ENCODE data around the gene HDAC4.

HDAC4 gene

GRCh38 chr2:239175181-239175580, 225.6 kb downstream of the HDAC4 start:
- H3K4me2 ChIP-seq (ENCODE audit: low read depth, low read length, poor library complexity, severe bottlenecking): no peak overlapping the region
- no peak overlapping the region for H3K27ac ChIP-seq (ENCODE audit: low read depth, low read length)
- H4K20me1 ChIP-seq (ENCODE audit: low read depth, low read length): no peaks in the 10 kb centered on the region
- H3K79me2 ChIP-seq (ENCODE audit: insufficient read depth, low read length): no peaks in the 10 kb centered on the region
- H3F3A ChIP-seq (ENCODE audit: insufficient read depth): no peaks in the 10 kb centered on the region
- H3K36me3 ChIP-seq (ENCODE audit: low read length): peaks cover 4% of the 10 kb centered on the region; the same call in 1 of the 2 replicates
- H2AFZ ChIP-seq (ENCODE audit: low read depth, low read length, severe bottlenecking): no peak overlapping the region
- H3K4me3 ChIP-seq (ENCODE audit: insufficient read depth, low read length, poor library complexity, severe bottlenecking): no peak overlapping the region
- no peak for TF ChIP-seq EZH2phosphoT487 (conservative IDR thresholded peaks at IDR 0.05; ENCODE audit: low read length)
- no peak for TF ChIP-seq CTCF (IDR thresholded peaks at IDR 0.05; ENCODE audit: insufficient read depth, low read length, poor library complexity, severe bottlenecking)
- H3K9me2 ChIP-seq (replicated peaks; ENCODE audit: insufficient read depth, low read length): no peaks in the 10 kb centered on the region
- no peak overlapping the region for H3K9ac ChIP-seq (ENCODE audit: low read length)
- H3K9me3 ChIP-seq (ENCODE audit: insufficient read depth, low read length): peaks cover 4% of the 10 kb centered on the region; the same call in 1 of the 2 replicates
- no peaks in the 10 kb centered on the region for H3K27me3 ChIP-seq (ENCODE audit: low read length)

- H3K9me2 ChIP-seq (replicated peaks; ENCODE audit: insufficient read depth, low read length): no peaks in the 10 kb centered on the region
- no peaks in the 10 kb centered on the region for H3K27me3 ChIP-seq (ENCODE audit: low read length)
- H2AFZ ChIP-seq (ENCODE audit: low read depth, low read length, severe bottlenecking): no peak overlapping the region
- peaks cover 4% of the 10 kb centered on the region; the same call in 1 of the 2 replicates for H3K36me3 ChIP-seq (ENCODE audit: low read length)
- TF ChIP-seq CTCF (IDR thresholded peaks at IDR 0.05; ENCODE audit: insufficient read depth, low read length, poor library complexity, severe bottlenecking): no peak
- no peak for TF ChIP-seq EZH2phosphoT487 (conservative IDR thresholded peaks at IDR 0.05; ENCODE audit: low read length)
- H3K27ac ChIP-seq (ENCODE audit: low read depth, low read length): no peak overlapping the region
- no peaks in the 10 kb centered on the region for H3K79me2 ChIP-seq (ENCODE audit: insufficient read depth, low read length)
- H4K20me1 ChIP-seq (ENCODE audit: low read depth, low read length): no peaks in the 10 kb centered on the region
- peaks cover 4% of the 10 kb centered on the region; the same call in 1 of the 2 replicates for H3K9me3 ChIP-seq (ENCODE audit: insufficient read depth, low read length)
- no peak overlapping the region for H3K4me3 ChIP-seq (ENCODE audit: insufficient read depth, low read length, poor library complexity, severe bottlenecking)
- H3F3A ChIP-seq (ENCODE audit: insufficient read depth): no peaks in the 10 kb centered on the region
- no peak overlapping the region for H3K4me2 ChIP-seq (ENCODE audit: low read depth, low read length, poor library complexity, severe bottlenecking)
- H3K9ac ChIP-seq (ENCODE audit: low read length): no peak overlapping the region
Observed at GRCh38 chr2:239173301-239173700, 227.5 kb downstream of the HDAC4 start.

GRCh38 chr2:239171643-239172042, 229.2 kb downstream of the HDAC4 start:
- H3K27ac ChIP-seq (ENCODE audit: low read depth, low read length): no peak overlapping the region

More at GRCh38 chr2:239171643-239172042, 229.2 kb downstream of the HDAC4 start:
- peaks cover 4% of the 10 kb centered on the region; the same call in 1 of the 2 replicates for H3K36me3 ChIP-seq (ENCODE audit: low read length)
- H2AFZ ChIP-seq (ENCODE audit: low read depth, low read length, severe bottlenecking): no peak overlapping the region
- no peak overlapping the region for H3K4me2 ChIP-seq (ENCODE audit: low read depth, low read length, poor library complexity, severe bottlenecking)
- no peaks in the 10 kb centered on the region for H3F3A ChIP-seq (ENCODE audit: insufficient read depth)
- no peaks in the 10 kb centered on the region for H3K27me3 ChIP-seq (ENCODE audit: low read length)
- H3K9me2 ChIP-seq (replicated peaks; ENCODE audit: insufficient read depth, low read length): no peaks in the 10 kb centered on the region
- TF ChIP-seq EZH2phosphoT487 (conservative IDR thresholded peaks at IDR 0.05; ENCODE audit: low read length) (no peak), CTCF (IDR thresholded peaks at IDR 0.05; ENCODE audit: insufficient read depth, low read length, poor library complexity, severe bottlenecking) (no peak)
- no peaks in the 10 kb centered on the region for H4K20me1 ChIP-seq (ENCODE audit: low read depth, low read length)
- no peak overlapping the region for H3K9ac ChIP-seq (ENCODE audit: low read length)
- H3K79me2 ChIP-seq (ENCODE audit: insufficient read depth, low read length): no peaks in the 10 kb centered on the region
- peaks cover 4% of the 10 kb centered on the region; the same call in 1 of the 2 replicates for H3K9me3 ChIP-seq (ENCODE audit: insufficient read depth, low read length)
- H3K4me3 ChIP-seq (ENCODE audit: insufficient read depth, low read length, poor library complexity, severe bottlenecking): no peak overlapping the region
